OCI-LY3 (cell line): ENCODE data around the gene ANKDD1A.

Source experiments
- H2AFZ ChIP-seq: fragments of 200-600, 300-600 bp; shearing (Covaris generic); 2 replicates; pipeline ENCODE4 v1.6.0; 2014; ENCODE audit warnings: antibody characterized with exemption, low read depth, low read length
- H3K27ac ChIP-seq: fragments of 200-600, 300-600 bp; sonication (generic); 2 replicates; pipeline ENCODE4 v1.5.1; 2014; ENCODE audit warnings: mild to moderate bottlenecking, low read length, moderate library complexity, mixed read lengths
- H3K27me3 ChIP-seq: fragments of 200-600, 300-600 bp; sonication (generic); 2 replicates; pipeline ENCODE4 v1.6.1; 2014; ENCODE audit warnings: low read depth, low read length, mixed read lengths
- H3K36me3 ChIP-seq: fragments of 200-600, 300-600 bp; sonication (generic); replicated peaks from 2 replicates; pipeline ENCODE3; 2014; ENCODE audit warnings: low read depth, low read length, mixed read lengths
- H3K4me1 ChIP-seq: fragments of 300-600, 200-600 bp; sonication (generic); 2 replicates; pipeline ENCODE4 v1.6.1; 2014; ENCODE audit warnings: low read length, mixed read lengths
- H3K4me2 ChIP-seq: fragments of 200-600, 300-600 bp; sonication (generic); 2 replicates; pipeline ENCODE4 v1.6.1; 2014; ENCODE audit warnings: low read length, mixed read lengths
- H3K4me3 ChIP-seq: fragments of 300-600, 200-600 bp; sonication (generic); 2 replicates; pipeline ENCODE4 v1.5.1; 2014; ENCODE audit warnings: antibody characterized with exemption, mild to moderate bottlenecking, low read length, moderate library complexity
- H3K79me2 ChIP-seq: fragments of 300-600, 200-600 bp; shearing (Covaris generic); 2 replicates; pipeline ENCODE4 v1.6.1; 2014; ENCODE audit warnings: mild to moderate bottlenecking, low read length, mixed read lengths
- H3K9ac ChIP-seq: fragments of 300-600, 200-600 bp; shearing (Covaris generic); 2 replicates; pipeline ENCODE4 v1.6.0; 2014; ENCODE audit warnings: mild to moderate bottlenecking, low read length, moderate library complexity
- H3K9me3 ChIP-seq: fragments of 200-600, 300-600 bp; shearing (Covaris generic); 2 replicates; pipeline ENCODE4 v1.6.1; 2014; ENCODE audit warnings: low read length, mixed read lengths; ENCODE audit not compliant: insufficient read depth
- H4K20me1 ChIP-seq: fragments of 200-600, 300-600 bp; sonication (generic); 2 replicates; pipeline ENCODE4 v1.6.1; 2016; ENCODE audit warnings: low read length, mixed read lengths; ENCODE audit not compliant: insufficient read depth
- EZH2phosphoT487 ChIP-seq: fragments of 200-600 bp; shearing (Covaris generic); IDR thresholded peaks from 2 replicates; pipeline ENCODE4 v1.6.1; 2018; ENCODE audit warnings: antibody characterized with exemption, mixed run types, low read depth
- TF ChIP-seq, protein P1 (sequence below): fragments of 200-600, 300-600 bp; sonication (generic); IDR thresholded peaks from 2 replicates; pipeline ENCODE4 v1.5.1; 2014; ENCODE audit warnings: antibody characterized with exemption, low read length, low read depth

ANKDD1A gene

DNA sequence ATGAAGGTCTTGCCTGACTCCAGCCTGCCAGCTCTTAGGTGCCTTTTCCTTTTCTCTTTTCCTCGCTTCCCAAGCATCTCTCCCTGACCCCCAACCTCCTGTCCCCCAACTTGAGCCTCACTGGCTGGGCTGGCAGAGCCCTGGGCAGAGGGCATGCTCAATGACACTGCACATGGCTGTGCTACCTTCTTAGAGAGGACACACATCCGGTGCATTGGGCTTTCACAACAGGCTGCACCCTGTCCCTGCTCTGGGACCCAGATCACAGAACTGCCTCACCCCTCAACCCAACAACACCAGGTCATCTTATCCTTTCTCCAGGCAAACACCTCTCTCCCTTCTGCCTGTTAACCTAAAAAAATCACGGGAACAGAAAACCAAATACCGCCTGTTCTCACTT is 7.5 kb upstream of the ANKDD1A start:
- TF ChIP-seq, protein P1, sequence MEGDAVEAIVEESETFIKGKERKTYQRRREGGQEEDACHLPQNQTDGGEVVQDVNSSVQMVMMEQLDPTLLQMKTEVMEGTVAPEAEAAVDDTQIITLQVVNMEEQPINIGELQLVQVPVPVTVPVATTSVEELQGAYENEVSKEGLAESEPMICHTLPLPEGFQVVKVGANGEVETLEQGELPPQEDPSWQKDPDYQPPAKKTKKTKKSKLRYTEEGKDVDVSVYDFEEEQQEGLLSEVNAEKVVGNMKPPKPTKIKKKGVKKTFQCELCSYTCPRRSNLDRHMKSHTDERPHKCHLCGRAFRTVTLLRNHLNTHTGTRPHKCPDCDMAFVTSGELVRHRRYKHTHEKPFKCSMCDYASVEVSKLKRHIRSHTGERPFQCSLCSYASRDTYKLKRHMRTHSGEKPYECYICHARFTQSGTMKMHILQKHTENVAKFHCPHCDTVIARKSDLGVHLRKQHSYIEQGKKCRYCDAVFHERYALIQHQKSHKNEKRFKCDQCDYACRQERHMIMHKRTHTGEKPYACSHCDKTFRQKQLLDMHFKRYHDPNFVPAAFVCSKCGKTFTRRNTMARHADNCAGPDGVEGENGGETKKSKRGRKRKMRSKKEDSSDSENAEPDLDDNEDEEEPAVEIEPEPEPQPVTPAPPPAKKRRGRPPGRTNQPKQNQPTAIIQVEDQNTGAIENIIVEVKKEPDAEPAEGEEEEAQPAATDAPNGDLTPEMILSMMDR: no peak
- no peak for TF ChIP-seq EZH2phosphoT487
- H3K9ac ChIP-seq: no peak overlapping the region
- H3K4me2 ChIP-seq: no peak overlapping the region

DNA sequence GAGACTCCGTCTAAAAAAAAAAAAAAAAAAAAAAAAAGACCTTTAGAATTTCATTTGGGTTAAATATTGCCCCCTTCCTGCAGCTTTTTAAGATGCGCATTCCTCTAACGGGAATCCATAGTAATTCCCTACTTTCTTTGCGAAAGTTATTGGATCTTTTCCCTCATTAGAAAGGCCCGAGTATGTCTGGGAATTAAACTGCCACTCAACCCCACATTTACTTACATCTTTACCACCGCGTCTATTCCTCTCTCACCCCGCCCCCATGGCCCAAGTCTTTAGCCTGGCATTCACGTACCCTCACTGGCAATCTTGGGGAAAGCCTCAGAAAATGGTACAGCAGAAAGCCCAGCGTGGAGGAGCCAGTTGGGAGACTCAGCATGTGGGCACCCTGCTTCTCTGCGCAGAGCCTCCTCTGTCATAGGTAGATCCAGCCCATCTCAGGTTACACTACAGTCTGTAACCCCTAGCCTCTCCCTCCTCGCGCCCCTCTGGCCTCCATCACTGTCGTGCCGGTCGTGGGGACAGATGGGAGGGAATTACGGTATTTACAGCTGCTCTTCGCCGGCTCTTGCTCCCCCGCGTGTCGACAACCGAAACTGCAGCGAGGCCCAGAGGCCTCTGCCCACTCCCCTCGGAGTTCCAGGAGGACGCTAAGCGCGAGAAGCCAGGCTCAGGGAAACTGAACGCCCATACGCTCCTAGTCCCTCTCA is 6.4 kb upstream of the ANKDD1A start:
- TF ChIP-seq EZH2phosphoT487: no peak
- TF ChIP-seq, protein P1: peak; percentile 88
- Histone ChIP-seq H3K4me1 (peaks cover 27% of the 10 kb centered on the region), H3K27me3 (no peaks in the 10 kb centered on the region), H3K27ac (peak overlapping the region; percentile 21; the same call in 1 of the 2 replicates), H2AFZ (peak overlapping the region; percentile 90), H3K79me2 (no peaks in the 10 kb centered on the region), H3K36me3 (peaks cover 9% of the 10 kb centered on the region), H3K9ac (peak overlapping the region; percentile 67), H3K4me2 (peak overlapping the region; percentile 91), H4K20me1 (no peaks in the 10 kb centered on the region), H3K9me3 (peaks cover 12% of the 10 kb centered on the region; the same call in 1 of the 2 replicates), H3K4me3 (peak overlapping the region; percentile 74)

More for the DNA sequence above, 7.5 kb upstream of the ANKDD1A start:
- Histone ChIP-seq H2AFZ (no peak overlapping the region), H3K4me3 (no peak overlapping the region), H3K27ac (no peak overlapping the region), H3K27me3 (no peaks in the 10 kb centered on the region), H3K79me2 (no peaks in the 10 kb centered on the region), H3K4me1 (peaks cover 27% of the 10 kb centered on the region), H3K9me3 (peaks cover 12% of the 10 kb centered on the region; the same call in 1 of the 2 replicates), H4K20me1 (no peaks in the 10 kb centered on the region), H3K36me3 (peaks cover 9% of the 10 kb centered on the region)

DNA sequence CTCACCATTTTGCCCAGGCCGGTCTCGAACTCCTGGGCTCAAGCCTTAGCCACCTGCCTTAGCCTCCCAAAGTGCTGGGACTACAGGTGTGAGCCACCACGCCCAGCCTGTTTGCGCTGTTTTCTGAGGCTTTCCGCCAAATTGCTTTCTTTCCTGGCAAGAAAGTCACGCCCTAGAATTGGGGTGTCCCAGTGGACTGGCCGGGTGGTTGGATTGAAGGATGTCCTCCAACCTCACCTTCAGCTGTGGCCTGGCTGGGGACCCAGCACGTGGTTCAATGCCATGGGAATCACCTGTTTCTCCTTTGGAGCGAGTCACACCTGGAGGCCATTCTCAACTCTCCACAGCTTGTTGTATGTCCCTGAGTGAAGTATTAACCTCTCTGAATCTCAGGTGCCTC is 5.8 kb upstream of the ANKDD1A start:
- Histone ChIP-seq H3K4me3 (peak overlapping the region; percentile 74; the same call in 1 of the 2 replicates), H3K27ac (no peak overlapping the region), H3K4me1 (peaks cover 27% of the 10 kb centered on the region), H3K4me2 (peak overlapping the region; percentile 91), H4K20me1 (no peaks in the 10 kb centered on the region), H3K79me2 (no peaks in the 10 kb centered on the region), H3K27me3 (no peaks in the 10 kb centered on the region), H2AFZ (peak overlapping the region; percentile 90; the same call in 1 of the 2 replicates), H3K9me3 (peaks cover 9% of the 10 kb centered on the region; the same call in 1 of the 2 replicates), H3K36me3 (peaks cover 6% of the 10 kb centered on the region), H3K9ac (no peak overlapping the region)
- TF ChIP-seq, protein P1: no peak
- TF ChIP-seq EZH2phosphoT487: no peak

DNA sequence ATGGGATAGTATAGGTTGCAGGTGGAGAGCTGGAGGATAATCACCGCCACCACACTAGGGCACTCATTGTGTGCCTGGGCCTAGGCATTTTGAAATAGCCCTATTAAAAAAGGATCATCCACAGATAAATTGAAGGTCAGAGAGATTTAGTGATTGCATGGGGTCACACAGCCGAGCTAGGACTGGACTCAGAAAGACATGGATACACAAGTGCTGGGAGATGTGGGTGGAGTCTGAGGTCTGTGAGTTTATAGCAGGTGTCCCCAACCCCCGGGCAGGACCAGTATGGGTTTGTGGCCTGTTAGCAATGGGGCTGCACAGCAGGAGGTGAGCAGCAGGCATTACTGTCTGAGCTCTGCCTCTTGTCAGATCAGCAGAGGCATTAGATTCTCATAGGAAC is 5.3 kb upstream of the ANKDD1A start:
- no peak overlapping the region for H3K4me2 ChIP-seq
- TF ChIP-seq EZH2phosphoT487: no peak
- TF ChIP-seq, protein P1: no peak
- peaks cover 6% of the 10 kb centered on the region; the same call in 1 of the 2 replicates for H3K9me3 ChIP-seq
- H3K27me3 ChIP-seq: no peaks in the 10 kb centered on the region
- peaks cover 27% of the 10 kb centered on the region for H3K4me1 ChIP-seq
- H3K79me2 ChIP-seq: no peaks in the 10 kb centered on the region
- peaks cover 4% of the 10 kb centered on the region for H3K36me3 ChIP-seq
- H3K4me3 ChIP-seq: no peak overlapping the region
- no peak overlapping the region for H3K27ac ChIP-seq
- no peak overlapping the region for H2AFZ ChIP-seq
- H4K20me1 ChIP-seq: no peaks in the 10 kb centered on the region
- H3K9ac ChIP-seq: no peak overlapping the region
